CD4-positive, alpha-beta T cell treated with Interleukin-2 at 100 ng/mL for 4 hours (primary cell): ENCODE measurements around the gene RGR.
A peak's percentile ranks its signal among the peaks of the same experiment; 100 is the strongest.

Experiments used
- DNase-seq: peaks from one replicate; pipeline ENCODE4 v3.0.0-alpha.2; 2020; ENCODE audit warnings: low spot score

The RGR gene

GRCh38 chr10:84221916-84222315 is 22.9 kb upstream of the RGR start:
- no peak for DNase-seq

- DNase-seq = no peak
Measured at GRCh38 chr10:84224411-84225028, 20.3 kb upstream of the RGR start.

- DNase-seq = no peak
Measured at GRCh38 chr10:84225427-84226173, 19.3 kb upstream of the RGR start, which contains the start of gene LRIT2. Gene LRIT2, minus strand, starts transcription at chr10:84225544. Its CDS starts 24 bp downstream, at chr10:84225520.

- DNase-seq = no peak
Measured at GRCh38 chr10:84226616-84227015, 18.2 kb upstream of the RGR start.

- no peak for DNase-seq
Measured at GRCh38 chr10:84227810-84228209, 17.0 kb upstream of the RGR start.

GRCh38 chr10:84230359-84230758 is 14.5 kb upstream of the RGR start:
- no peak for DNase-seq

- DNase-seq = no peak
Measured at GRCh38 chr10:84232376-84232775, 12.5 kb upstream of the RGR start.

DNA sequence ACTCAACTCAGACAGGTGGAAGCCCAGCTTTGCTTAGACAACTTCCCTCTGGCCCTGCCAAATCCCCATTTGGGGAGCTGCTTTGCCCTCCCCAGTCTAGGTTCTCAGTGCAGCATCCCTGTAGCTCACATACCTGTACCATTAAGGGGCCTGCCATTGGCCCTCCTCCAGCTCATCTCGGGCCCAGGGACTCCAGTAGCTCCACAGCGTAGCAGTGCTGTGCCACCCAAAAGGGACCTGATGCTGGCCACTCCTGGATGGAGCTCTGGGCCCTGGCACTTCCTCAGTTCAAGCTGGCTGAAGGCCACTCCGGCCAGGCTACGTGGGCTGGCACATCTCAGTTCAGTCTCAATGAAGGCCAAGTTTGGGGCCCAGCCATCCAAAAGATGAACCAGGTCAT is 10.9 kb upstream of the RGR start:
- no peak for DNase-seq

GRCh38 chr10:84234479-84234878 is 10.4 kb upstream of the RGR start:
- DNase-seq = no peak

DNA sequence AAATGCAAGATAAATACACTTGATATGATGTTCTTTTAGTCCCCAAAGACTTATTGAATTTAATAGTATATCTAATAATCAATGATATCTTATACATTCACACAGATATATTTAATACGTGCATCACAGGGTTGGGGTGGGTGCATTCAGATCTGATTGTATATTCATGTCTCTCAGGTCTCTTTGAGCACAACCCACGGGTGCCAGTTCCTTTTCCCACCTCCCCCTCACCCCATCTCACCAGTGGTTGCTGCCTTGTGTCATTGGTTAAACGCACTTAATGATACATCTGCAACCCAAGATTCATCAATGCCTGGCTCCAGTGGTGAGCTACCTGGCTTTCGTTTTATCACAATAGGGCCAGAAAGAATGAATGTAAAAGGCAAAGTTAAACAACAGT is 9.8 kb upstream of the RGR start:
- DNase-seq = no peak

DNA sequence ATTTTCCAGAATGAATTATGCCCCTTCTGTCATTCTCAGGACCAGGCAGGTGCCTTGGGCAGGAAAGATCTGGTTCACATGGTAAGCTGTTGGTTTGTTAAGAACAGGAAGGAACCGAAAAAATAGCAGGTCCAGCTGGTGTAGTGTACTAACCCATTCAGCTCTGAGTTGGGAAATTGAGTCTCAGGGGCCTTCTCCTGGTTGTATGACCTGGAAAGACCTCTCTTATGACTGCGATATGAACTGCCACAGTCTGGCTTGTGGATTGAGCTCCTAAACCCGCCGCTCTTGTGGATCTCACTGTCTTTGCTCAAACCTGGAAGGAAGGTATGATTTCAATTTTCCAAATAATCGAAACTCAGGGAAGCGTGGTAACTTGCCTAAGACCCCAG is 8.1 kb upstream of the RGR start:
- no peak for DNase-seq

GRCh38 chr10:84237199-84238051 is 7.4 kb upstream of the RGR start:
- no peak for DNase-seq

DNA sequence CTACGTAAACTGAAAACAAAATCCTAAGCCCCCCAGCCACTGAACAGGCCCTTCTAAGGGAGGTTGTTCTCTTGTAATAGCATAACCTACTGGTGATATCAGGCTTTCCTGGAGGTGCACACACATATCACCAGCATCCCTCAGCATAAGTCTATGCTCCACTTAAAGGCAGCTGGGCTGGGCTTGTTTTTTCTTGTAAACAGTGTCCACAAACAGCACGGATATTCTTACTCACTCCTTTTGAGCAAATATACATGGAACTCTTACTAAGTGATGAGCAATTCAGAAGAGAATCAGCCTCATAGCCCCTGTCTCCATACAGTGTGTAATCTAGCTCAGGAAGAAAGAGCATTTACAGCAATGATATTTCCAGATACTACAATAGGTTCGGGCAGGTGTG is 5.9 kb upstream of the RGR start:
- DNase-seq = no peak

DNA sequence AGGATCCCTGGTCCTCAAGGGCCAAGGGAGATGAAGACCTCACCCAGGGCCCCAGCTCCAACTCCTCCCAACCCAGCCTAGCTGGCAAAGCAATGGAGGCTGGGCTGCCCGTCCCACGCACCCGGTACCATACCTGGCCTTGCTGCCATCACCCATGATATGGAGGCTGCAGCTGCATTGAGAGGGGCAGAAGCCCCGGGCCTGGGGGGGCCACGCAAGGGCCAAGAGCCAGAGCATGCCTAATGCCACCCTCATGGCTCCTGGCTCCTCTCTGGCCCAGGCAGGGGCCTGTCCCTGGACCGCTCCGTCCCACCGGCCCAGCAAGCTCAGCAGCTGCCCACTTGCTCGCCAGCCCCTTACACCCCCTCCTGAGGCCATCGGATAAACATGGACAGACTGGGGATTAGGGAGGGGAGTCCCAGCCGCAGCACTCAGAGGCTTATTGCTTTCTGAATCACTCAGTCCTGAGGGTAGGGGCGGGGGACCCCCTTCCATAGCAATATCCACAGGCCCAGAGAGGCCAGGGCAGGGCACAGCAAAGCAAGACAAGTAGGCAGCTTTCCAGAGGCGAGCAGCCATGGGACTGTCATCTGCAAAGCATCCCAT is 3.6 kb upstream of the RGR start, which contains the start of gene LRIT1:
Gene LRIT1, minus strand, starts transcription at position 362 of the 606 bp plus-strand sequence. Its CDS starts 107 bp downstream, at position 255.
- DNase-seq = no peak

- no peak for DNase-seq
Measured at GRCh38 chr10:84243759-84244158, 1.1 kb upstream of the RGR start.

DNA sequence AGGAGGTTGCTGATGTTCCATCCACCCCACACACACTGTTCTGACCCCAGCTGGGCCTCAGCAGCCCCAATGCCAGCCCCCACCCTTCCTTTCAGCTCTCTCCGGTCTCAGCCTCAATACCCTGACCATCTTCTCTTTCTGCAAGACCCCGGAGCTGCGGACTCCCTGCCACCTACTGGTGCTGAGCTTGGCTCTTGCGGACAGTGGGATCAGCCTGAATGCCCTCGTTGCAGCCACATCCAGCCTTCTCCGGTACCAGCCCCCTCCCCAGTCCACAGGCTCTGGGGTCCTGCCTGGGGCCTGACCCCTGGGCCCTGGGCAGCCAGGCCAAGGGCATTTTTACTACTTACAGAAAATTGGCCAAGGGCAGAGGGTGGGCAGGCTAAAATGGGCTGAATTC is 2.6 kb downstream of the RGR start:
- no peak for DNase-seq

- DNase-seq = no peak
Measured at GRCh38 chr10:84248794-84249193, 3.9 kb downstream of the RGR start.

GRCh38 chr10:84254552-84255478 is 10.0 kb downstream of the RGR start:
- DNase-seq = no peak

DNA sequence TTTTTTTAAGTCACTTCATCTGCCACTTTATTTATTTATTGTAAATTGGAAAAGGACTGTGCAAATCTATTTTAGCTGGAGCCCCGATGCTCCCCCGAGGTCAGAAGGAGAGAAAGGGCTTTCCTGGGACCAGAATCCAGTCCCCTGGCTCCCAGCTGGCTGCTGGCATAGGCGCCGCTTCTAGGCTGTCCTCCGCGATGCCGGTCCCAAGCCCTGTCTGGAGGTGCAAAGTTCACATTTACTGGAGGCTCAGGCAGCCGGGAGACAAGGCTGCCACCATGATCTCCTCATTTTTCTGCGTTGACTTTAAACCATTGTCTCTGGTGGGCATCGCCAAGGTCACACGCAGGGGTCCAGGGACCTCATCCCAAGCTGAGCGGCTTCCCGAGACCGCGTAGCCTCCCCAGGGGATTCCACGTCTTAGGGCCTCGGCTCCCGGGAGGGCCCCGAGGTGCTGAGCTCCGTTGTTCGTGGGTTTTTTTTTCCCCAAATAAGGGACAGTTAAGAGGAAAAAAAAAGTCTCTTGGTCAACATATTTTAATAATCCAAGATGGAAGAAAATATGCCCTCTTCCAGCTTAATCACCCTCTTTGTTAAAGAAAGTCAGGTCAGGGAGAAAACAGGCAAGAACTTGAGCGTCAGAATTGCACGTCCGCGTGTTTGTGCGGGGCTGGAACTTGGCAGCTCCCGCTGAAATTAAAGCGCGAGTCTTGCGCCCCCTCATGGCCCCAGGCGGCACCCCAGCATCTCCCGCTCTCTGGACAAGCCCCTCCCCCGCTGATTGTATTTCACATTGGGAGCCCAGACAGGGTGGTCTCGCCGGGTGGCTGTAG is 11.9 kb downstream of the RGR start:
- DNase-seq = peak; percentile 15

- no peak for DNase-seq
Measured at GRCh38 chr10:84257343-84258020, 12.6 kb downstream of the RGR start.
